ENCODE measurements around the gene RYR1.

RYR1 gene

GRCh38 chr19:38634757-38635482, 201.4 kb downstream of the RYR1 start (continued):
- no peak for TF ChIP-seq RBAK (tag by site-specific recombination; IDR thresholded peaks at IDR 0.05)
- no peak for TF ChIP-seq ZNF23 (tag by site-specific recombination; IDR thresholded peaks at IDR 0.05; ENCODE audit: borderline replicate concordance)
- no peak for TF ChIP-seq SP3 (tag by site-specific recombination; IDR thresholded peaks at IDR 0.05)
- TF ChIP-seq OSR2 (tag by site-specific recombination; IDR thresholded peaks at IDR 0.05) = no peak
- TF ChIP-seq AEBP2 (tag by site-specific recombination; IDR thresholded peaks at IDR 0.05; ENCODE audit: borderline replicate concordance) = no peak

GRCh38 chr19:38635483-38636399, 202.2 kb downstream of the RYR1 start:
- H3K4me1 ChIP-seq (ENCODE audit: control insufficient read depth, insufficient read depth, low read length) = no peaks in the 10 kb centered on the region; the same call in 1 of the 2 replicates
- H3K36me3 ChIP-seq (ENCODE audit: control insufficient read depth in 2 of 2, insufficient read depth in 1 of 2, low read length in 2 of 2) = peaks cover 30 to 78% of the 10 kb centered on the region in 2 experiments

More at GRCh38 chr19:38635483-38636399, 202.2 kb downstream of the RYR1 start:
- Histone ChIP-seq H3K27ac (ENCODE audit: extremely low read depth, low read depth, low read length) (no peak overlapping the region), H3K4me3 (ENCODE audit: low read depth, low read length) (no peak overlapping the region), H3K9me3 (ENCODE audit: control insufficient read depth, insufficient read depth, low read depth, low read length) (no peaks in the 10 kb centered on the region)
- ChIA-PET POLR2A (interaction anchor here (1.1 to 2.0 kb wide), 6 partner anchors 12 to 248 kb away, joined by 4 to 21 read pairs (median 14); partner anchors contain the start of genes ACTN4, EIF3K, FAM98C and GGN), CTCF (interaction anchor here (0.6 to 8.2 kb wide), 55 partner anchors 10 to 733 kb away, joined by 3 to 138 read pairs (median 5); partner anchors contain the start of genes ACTN4, EIF3K, FAM98C and MAP4K1)
- TF ChIP-seq ZNF621 (tag by site-specific recombination; IDR thresholded peaks at IDR 0.05) (no peak), KLF17 (tag by site-specific recombination; IDR thresholded peaks at IDR 0.05) (0 out of 2 replicates have a peak, but pooled peaks have one; percentile 30), ZFP37 (tag by site-specific recombination; IDR thresholded peaks at IDR 0.05) (no peak)

All from HEK293 (cell line).